PC-3 (cell line): ENCODE measurements around the gene AGR3. TPM values are rescaled to one million over a fixed set of nuclear protein-coding genes. Genes with fewer than 3 reads are reported as not detected.

Source experiments
- ATAC-seq: fragments of 200-7000 bp; cut with Tn5 transposase; 2 replicates; pipeline ENCODE4 v1.9.1; 2020; ENCODE audit warnings: mild to moderate bottlenecking, moderate library complexity
- BruUV-seq: library from RNA; stranded (reverse); fragments of 400-500 nt; replicated peaks from 2 replicates; lab custom pipeline; 2021; lab: Mats Ljungman, UMichigan
- CTCF ChIA-PET: fragments of 300-600 bp; sonication (Branson Sonifier 250); formaldehyde crosslinking; loops from one replicate; lab custom pipeline; 2022; ENCODE audit warnings: antibody characterized with exemption; lab: Charles Lee
- POLR2A ChIA-PET: fragments of 300-600 bp; sonication (Branson Sonifier 250); formaldehyde crosslinking; loops from one replicate; lab custom pipeline; 2022; ENCODE audit warnings: antibody characterized with exemption; ENCODE audit not compliant: unreplicated experiment; lab: Charles Lee
- DNase-seq: peaks from one replicate; pipeline ENCODE4 v3.0.0-alpha.2; 2015
- H2AFZ ChIP-seq: fragments of 300-600 bp; sonication (generic); 2 replicates; pipeline ENCODE4 v1.6.0; 2016; ENCODE audit warnings: antibody characterized with exemption, low read length
- H3F3A ChIP-seq: fragments of 300-600 bp; sonication (generic); one replicate; pipeline ENCODE4 v1.6.0; 2017; ENCODE audit warnings: antibody characterized with exemption, low read length, control low read depth, mild to moderate bottlenecking; ENCODE audit not compliant: unreplicated experiment
- H3K27ac ChIP-seq: fragments of 300-600 bp; sonication (generic); 2 replicates; pipeline ENCODE4 v1.5.1; 2016; ENCODE audit warnings: mild to moderate bottlenecking, low read length
- H3K27me3 ChIP-seq: fragments of 300-600 bp; sonication (generic); 2 replicates; pipeline ENCODE4 v1.6.1; 2016; ENCODE audit warnings: low read length, mixed read lengths
- H3K36me3 ChIP-seq: fragments of 300-600 bp; sonication (generic); 2 replicates; pipeline ENCODE4 v1.6.1; 2016; ENCODE audit warnings: low read depth, mixed run types, low read length, mixed read lengths
- H3K4me1 ChIP-seq: fragments of 300-600 bp; sonication (generic); 2 replicates; pipeline ENCODE4 v1.5.1; 2016; ENCODE audit warnings: low read length; ENCODE audit not compliant: insufficient read depth
- H3K4me2 ChIP-seq: fragments of 300-600 bp; sonication (generic); 2 replicates; pipeline ENCODE4 v1.6.0; 2016; ENCODE audit warnings: low read length
- H3K4me3 ChIP-seq: fragments of 300-600 bp; sonication (generic); 2 replicates; pipeline ENCODE4 v1.5.1; 2016; ENCODE audit warnings: mild to moderate bottlenecking, low read length, mixed read lengths
- H3K79me2 ChIP-seq: fragments of 300-600 bp; sonication (generic); 2 replicates; pipeline ENCODE4 v1.6.1; 2017; ENCODE audit warnings: low read length, mixed read lengths
- H3K9ac ChIP-seq: fragments of 300-600 bp; sonication (generic); 2 replicates; pipeline ENCODE4 v1.6.0; 2016; ENCODE audit warnings: mild to moderate bottlenecking, low read length
- H3K9me2 ChIP-seq: fragments of 300-600 bp; sonication (generic); replicated peaks from 2 replicates; pipeline ENCODE4 v1.6.1; 2016; ENCODE audit warnings: mixed run types, low read length, mixed read lengths
- H3K9me3 ChIP-seq: fragments of 300-600 bp; sonication (generic); 2 replicates; pipeline ENCODE4 v1.6.1; 2016; ENCODE audit warnings: low read length, mixed read lengths
- H4K20me1 ChIP-seq: fragments of 300-600 bp; sonication (generic); 2 replicates; pipeline ENCODE4 v1.6.1; 2016; ENCODE audit warnings: low read length, mixed read lengths
- EZH2 ChIP-seq: fragments of 300-600 bp; sonication (generic); IDR thresholded peaks from one replicate; pipeline ENCODE4 v1.6.1; 2017; ENCODE audit warnings: antibody characterized with exemption, mild to moderate bottlenecking, low read length; ENCODE audit not compliant: unreplicated experiment
- EZH2phosphoT487 ChIP-seq: fragments of 300-600 bp; sonication (generic); IDR thresholded peaks from 2 replicates; pipeline ENCODE4 v1.6.1; 2018; ENCODE audit warnings: mild to moderate bottlenecking, antibody characterized with exemption, low read length, borderline replicate concordance
- intact Hi-C: fragments of 100-400 bp; cut with micrococcal nuclease; formaldehyde crosslinking; loops from 2 replicates; pipeline ENCODE4 v1.9.0; 2023
- total RNA-seq: library from RNA; depleted of rRNA; stranded (reverse); fragments of >200 nt; gene quantifications from 2 replicates; pipeline ENCODE4 v1.2.3, GENCODE V29; 2014
- TF ChIP-seq, protein P1 (sequence below): fragments of 300-600 bp; sonication (generic); conservative IDR thresholded peaks from 2 replicates; pipeline ENCODE4 v1.5.1; 2017; ENCODE audit warnings: antibody characterized with exemption, low read depth, mild to moderate bottlenecking, low read length

The AGR3 gene
- total RNA-seq, 1 experiment from 2014 or later = not detected

GRCh38 chr7:16817536-16817935 is 64.2 kb downstream of the AGR3 start:
- Histone ChIP-seq H3K79me2 (no peaks in the 10 kb centered on the region), H2AFZ (no peak overlapping the region), H3F3A (no peaks in the 10 kb centered on the region), H3K4me2 (peak overlapping the region; percentile 55), H4K20me1 (no peaks in the 10 kb centered on the region), H3K27me3 (no peaks in the 10 kb centered on the region), H3K9me2 (no peaks in the 10 kb centered on the region), H3K4me3 (no peak overlapping the region; the same call in 1 of the 2 replicates), H3K27ac (peak overlapping the region; percentile 80), H3K9ac (no peak overlapping the region; the same call in 1 of the 2 replicates), H3K4me1 (peaks cover 44% of the 10 kb centered on the region), H3K36me3 (no peaks in the 10 kb centered on the region), H3K9me3 (no peaks in the 10 kb centered on the region)
- ATAC-seq (peak; percentile 79), DNase-seq (peak; percentile 83)
- no peak for TF ChIP-seq EZH2phosphoT487
- TF ChIP-seq EZH2 = no peak
- TF ChIP-seq, protein P1, sequence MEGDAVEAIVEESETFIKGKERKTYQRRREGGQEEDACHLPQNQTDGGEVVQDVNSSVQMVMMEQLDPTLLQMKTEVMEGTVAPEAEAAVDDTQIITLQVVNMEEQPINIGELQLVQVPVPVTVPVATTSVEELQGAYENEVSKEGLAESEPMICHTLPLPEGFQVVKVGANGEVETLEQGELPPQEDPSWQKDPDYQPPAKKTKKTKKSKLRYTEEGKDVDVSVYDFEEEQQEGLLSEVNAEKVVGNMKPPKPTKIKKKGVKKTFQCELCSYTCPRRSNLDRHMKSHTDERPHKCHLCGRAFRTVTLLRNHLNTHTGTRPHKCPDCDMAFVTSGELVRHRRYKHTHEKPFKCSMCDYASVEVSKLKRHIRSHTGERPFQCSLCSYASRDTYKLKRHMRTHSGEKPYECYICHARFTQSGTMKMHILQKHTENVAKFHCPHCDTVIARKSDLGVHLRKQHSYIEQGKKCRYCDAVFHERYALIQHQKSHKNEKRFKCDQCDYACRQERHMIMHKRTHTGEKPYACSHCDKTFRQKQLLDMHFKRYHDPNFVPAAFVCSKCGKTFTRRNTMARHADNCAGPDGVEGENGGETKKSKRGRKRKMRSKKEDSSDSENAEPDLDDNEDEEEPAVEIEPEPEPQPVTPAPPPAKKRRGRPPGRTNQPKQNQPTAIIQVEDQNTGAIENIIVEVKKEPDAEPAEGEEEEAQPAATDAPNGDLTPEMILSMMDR = no peak
- ChIA-PET POLR2A (interaction anchor here (0.6 kb wide), 2 partner anchors 14 to 15 kb away, joined by 3 to 4 read pairs; no protein-coding TSS in a partner anchor), CTCF (interaction anchor here (0.7 to 1.1 kb wide), 3 partner anchors 16 to 115 kb away, joined by 3 to 6 read pairs (median 5); no protein-coding TSS in a partner anchor)
- BruUV-seq = no TSS peak
- intact Hi-C loops = no loop called here

DNA sequence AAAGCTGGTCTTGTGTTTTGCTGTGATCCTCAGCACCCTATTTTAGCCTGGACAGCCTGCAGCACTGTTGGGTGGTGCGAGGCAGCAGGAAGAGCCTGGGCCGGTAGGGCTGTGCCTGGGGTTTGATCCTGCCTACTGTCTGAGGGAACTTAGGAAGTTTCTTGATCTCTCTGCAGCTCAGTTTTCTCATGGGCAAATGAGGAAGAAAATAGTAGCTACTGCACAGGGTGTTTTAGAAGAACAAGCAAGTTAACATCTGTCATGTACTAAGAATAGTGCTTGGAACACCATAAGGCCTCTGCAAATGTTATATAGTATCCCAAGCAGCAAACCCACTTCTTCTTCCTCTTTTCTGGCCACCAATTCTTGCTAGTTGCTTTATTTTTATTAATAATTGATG is 65.0 kb downstream of the AGR3 start:
- intact Hi-C loops = no loop called here
- H3K27ac ChIP-seq = 0 out of 2 replicates have a peak overlapping the region, but pooled peaks have one; percentile 80
- H3K9me2 ChIP-seq = no peaks in the 10 kb centered on the region
- BruUV-seq = no TSS peak
- no peaks in the 10 kb centered on the region for H4K20me1 ChIP-seq
- no peaks in the 10 kb centered on the region for H3K27me3 ChIP-seq
- no peaks in the 10 kb centered on the region for H3K79me2 ChIP-seq
- peaks cover 51% of the 10 kb centered on the region for H3K4me1 ChIP-seq
- peaks cover 5% of the 10 kb centered on the region for H3F3A ChIP-seq
- TF ChIP-seq EZH2phosphoT487 = no peak
- TF ChIP-seq EZH2 = no peak
- TF ChIP-seq, protein P1 = no peak
- DNase-seq = no peak
- no peak overlapping the region for H3K9ac ChIP-seq
- no peaks in the 10 kb centered on the region for H3K9me3 ChIP-seq
- no peak overlapping the region for H3K4me2 ChIP-seq
- H2AFZ ChIP-seq = no peak overlapping the region
- no peak for ATAC-seq
- no peaks in the 10 kb centered on the region for H3K36me3 ChIP-seq
- ChIA-PET CTCF (interaction anchor here (0.8 to 1.1 kb wide), 2 partner anchors 16 to 75 kb away, joined by 5 to 6 read pairs; no protein-coding TSS in a partner anchor), POLR2A (interaction anchor here (0.5 to 0.6 kb wide), 2 partner anchors 54 to 327 kb away, joined by 3 read pairs; no protein-coding TSS in a partner anchor)
- H3K4me3 ChIP-seq = no peak overlapping the region

- Histone ChIP-seq H3K79me2 (no peaks in the 10 kb centered on the region), H3K4me3 (no peak overlapping the region), H4K20me1 (no peaks in the 10 kb centered on the region), H3K27ac (no peak overlapping the region), H3K27me3 (no peaks in the 10 kb centered on the region), H3K9me3 (no peaks in the 10 kb centered on the region), H3K4me2 (no peak overlapping the region), H3K36me3 (no peaks in the 10 kb centered on the region), H2AFZ (no peak overlapping the region), H3F3A (peaks cover 13% of the 10 kb centered on the region), H3K9ac (no peak overlapping the region), H3K9me2 (no peaks in the 10 kb centered on the region), H3K4me1 (peaks cover 68% of the 10 kb centered on the region)
- ChIA-PET POLR2A (no interaction called here), CTCF (no interaction called here)
- DNase-seq = no peak
- BruUV-seq = no TSS peak
- TF ChIP-seq, protein P1 = no peak
- ATAC-seq = no peak
- intact Hi-C loops = no loop called here
Observed at GRCh38 chr7:16815001-16815400, 66.8 kb downstream of the AGR3 start.
